Limb (tissue), 2 donors: ENCODE results near the gene U2AF2.

Experiments used
- DNase-seq, 2 donors: peaks; one replicate each; pipeline ENCODE4 v3.0.0-alpha.2; 2016; ENCODE audit errors: extremely low spot score in 2 of 2

The U2AF2 gene

GRCh38 chr19:55621673-55622231 lies 33.1 kb upstream of the U2AF2 start:
- peak in 1 of 2 donors; percentile 28 for DNase-seq

GRCh38 chr19:55622242-55622969 lies 32.4 kb upstream of the U2AF2 start:
- peak in 1 of 2 donors; percentile 29 for DNase-seq

- DNase-seq, result no peak
Observed at GRCh38 chr19:55623130-55623529, 31.7 kb upstream of the U2AF2 start.

- no peak for DNase-seq
Observed at GRCh38 chr19:55623561-55623960, 31.3 kb upstream of the U2AF2 start.

GRCh38 chr19:55624109-55625003 lies 30.5 kb upstream of the U2AF2 start, which contains the start of gene ZNF784:
TSS of gene ZNF784 (minus strand) at chr19:55624566. CDS start at chr19:55624561, 5 bp downstream.
- DNase-seq, result peak; percentile 97

- DNase-seq, result no peak
Observed at GRCh38 chr19:55625004-55625326, 29.9 kb upstream of the U2AF2 start.

- no peak for DNase-seq
Observed at GRCh38 chr19:55626350-55626749, 28.5 kb upstream of the U2AF2 start.

GRCh38 chr19:55632463-55632834 lies 22.4 kb upstream of the U2AF2 start:
- DNase-seq, result peak; percentile 85 to 88

- no peak for DNase-seq
Observed at GRCh38 chr19:55633861-55634260, 21.0 kb upstream of the U2AF2 start.

- no peak for DNase-seq
Observed at GRCh38 chr19:55635334-55635717, 19.5 kb upstream of the U2AF2 start.

- DNase-seq, result no peak
Observed at GRCh38 chr19:55635856-55636440, 18.9 kb upstream of the U2AF2 start.

- DNase-seq, result no peak
Observed at GRCh38 chr19:55636723-55637122, 18.1 kb upstream of the U2AF2 start.

GRCh38 chr19:55637534-55637933 lies 17.3 kb upstream of the U2AF2 start:
- no peak for DNase-seq

- peak in 1 of 2 donors; percentile 48 for DNase-seq
Observed at GRCh38 chr19:55638864-55639359, 15.9 kb upstream of the U2AF2 start.

GRCh38 chr19:55640043-55640576 lies 14.7 kb upstream of the U2AF2 start:
- peak; percentile 54 to 85 for DNase-seq

GRCh38 chr19:55640577-55641425 lies 14.0 kb upstream of the U2AF2 start, which contains the start of gene ZNF580:
TSS of gene ZNF580 (plus strand) at chr19:55641002. CDS start at chr19:55642509, 1,507 bp downstream.
- peak; percentile 75 to 86 for DNase-seq

GRCh38 chr19:55641426-55642152 lies 13.2 kb upstream of the U2AF2 start:
- no peak for DNase-seq

- peak in 1 of 2 donors; percentile 48 for DNase-seq
Observed at GRCh38 chr19:55642153-55643002, 12.5 kb upstream of the U2AF2 start.
